ENCODE data around the gene OR5H6.
A peak's percentile ranks its signal among the peaks of the same experiment; 100 is the strongest.

Gene OR5H6

DNA sequence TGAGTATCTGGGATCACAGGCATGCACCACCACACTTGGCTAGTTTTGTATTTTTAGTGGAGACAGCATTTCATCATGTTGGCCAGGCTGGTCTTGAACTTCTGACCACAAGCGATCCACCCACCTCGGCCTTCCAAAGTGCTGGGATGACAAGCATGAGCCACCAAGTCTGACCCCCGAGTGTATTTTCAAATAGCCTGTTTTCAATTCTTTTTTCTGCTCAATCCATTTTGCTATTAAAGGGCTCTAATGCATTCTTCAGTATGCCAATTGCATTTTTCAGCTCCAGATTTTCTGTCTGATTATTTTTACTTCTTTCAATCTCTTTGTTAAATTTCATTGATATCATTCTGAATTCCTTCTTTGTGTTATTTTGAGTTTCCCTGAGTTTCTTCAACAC, 5.8 kb downstream of the OR5H6 start:
- H4K91ac ChIP-seq (ENCODE audit: low read depth, low read length, poor library complexity), result no peak overlapping the region
- no peak overlapping the region for H3K14ac ChIP-seq (ENCODE audit: low read length)
- no peak overlapping the region for H3K4me2 ChIP-seq (ENCODE audit: insufficient read depth, low read length, poor library complexity, severe bottlenecking)
- no peak overlapping the region for H2AK5ac ChIP-seq (ENCODE audit: low read depth, low read length)
- WGBS, 2 donors (ENCODE audit: extremely low coverage in 2 of 2, insufficient read length in 2 of 2, insufficient replicate concordance in 1 of 2), result no CpG with 5 or more reads among the region's 3 CpGs
- H3K27me3 ChIP-seq (ENCODE audit: control insufficient read depth in 3 of 3, insufficient read depth in 3 of 3, low read depth in 1 of 3, low read length in 3 of 3), result no peaks in the 10 kb centered on the region
- no peak overlapping the region for H4K8ac ChIP-seq (ENCODE audit: low read depth, low read length)
- H3K4ac ChIP-seq (ENCODE audit: low read length), result no peak overlapping the region
- H3K4me3 ChIP-seq (ENCODE audit: low read length in 2 of 2), result no peak overlapping the region
- no peak overlapping the region for H2AFZ ChIP-seq (ENCODE audit: low read length)
- no peak overlapping the region for H3K27ac ChIP-seq (replicated peaks; ENCODE audit: low read length)
- no peak overlapping the region for H3K9ac ChIP-seq (ENCODE audit: low read depth, low read length, poor library complexity)
- H3K18ac ChIP-seq (ENCODE audit: low read length), result no peak overlapping the region
- DNase-seq (ENCODE audit: low spot score), result no peak
- H3K4me1 ChIP-seq (ENCODE audit: control insufficient read depth in 2 of 2, insufficient read depth in 1 of 2, low read depth in 1 of 2, low read length in 2 of 2), result no peaks in the 10 kb centered on the region
- no peak overlapping the region for H2BK5ac ChIP-seq (ENCODE audit: low read length)
- H2BK120ac ChIP-seq (ENCODE audit: low read depth, low read length), result no peak overlapping the region
- peak overlapping the region; percentile 41 for H2BK12ac ChIP-seq (ENCODE audit: low read length)
- no peaks in the 10 kb centered on the region for H3K79me1 ChIP-seq (ENCODE audit: low read depth, low read length)
- no peak overlapping the region for H3K23ac ChIP-seq (ENCODE audit: low read depth, low read length, poor library complexity)
- no peaks in the 10 kb centered on the region for H3K36me3 ChIP-seq (replicated peaks in 1 of 2; ENCODE audit: control insufficient read depth in 2 of 2, insufficient read depth in 2 of 2, low read length in 2 of 2)
- H3K9me3 ChIP-seq (replicated peaks in 1 of 2; ENCODE audit: control insufficient read depth in 2 of 2, insufficient read depth in 1 of 2, low read depth in 1 of 2, low read length in 2 of 2), result no peaks in the 10 kb centered on the region
- H2BK15ac ChIP-seq (ENCODE audit: low read length), result no peak overlapping the region

- DNase-seq (ENCODE audit: low spot score), result no peak
- H3K14ac ChIP-seq (ENCODE audit: low read length), result no peak overlapping the region
Observed at GRCh38 chr3:98272126-98272525, 8.1 kb downstream of the OR5H6 start.

GRCh38 chr3:98274914-98275313, 10.9 kb downstream of the OR5H6 start:
- Histone ChIP-seq H2BK15ac (ENCODE audit: low read length) (no peak overlapping the region), H3K9me3 (replicated peaks in 1 of 2; ENCODE audit: control insufficient read depth in 2 of 2, insufficient read depth in 1 of 2, low read depth in 1 of 2, low read length in 2 of 2) (no peaks in the 10 kb centered on the region), H3K4me1 (ENCODE audit: control insufficient read depth in 2 of 2, insufficient read depth in 1 of 2, low read depth in 1 of 2, low read length in 2 of 2) (no peaks in the 10 kb centered on the region), H2BK5ac (ENCODE audit: low read length) (no peak overlapping the region), H3K9ac (ENCODE audit: low read depth, low read length, poor library complexity) (no peak overlapping the region), H3K27ac (replicated peaks; ENCODE audit: low read length) (no peak overlapping the region), H3K4me2 (ENCODE audit: insufficient read depth, low read length, poor library complexity, severe bottlenecking) (no peak overlapping the region), H3K36me3 (replicated peaks in 1 of 2; ENCODE audit: control insufficient read depth in 2 of 2, insufficient read depth in 2 of 2, low read length in 2 of 2) (no peaks in the 10 kb centered on the region), H2AK5ac (ENCODE audit: low read depth, low read length) (no peak overlapping the region), H3K27me3 (ENCODE audit: control insufficient read depth in 3 of 3, insufficient read depth in 3 of 3, low read depth in 1 of 3, low read length in 3 of 3) (no peaks in the 10 kb centered on the region), H2BK120ac (ENCODE audit: low read depth, low read length) (no peak overlapping the region), H4K91ac (ENCODE audit: low read depth, low read length, poor library complexity) (no peak overlapping the region), H3K4ac (ENCODE audit: low read length) (no peak overlapping the region), H4K8ac (ENCODE audit: low read depth, low read length) (no peak overlapping the region), H3K14ac (ENCODE audit: low read length) (no peak overlapping the region), H3K23ac (ENCODE audit: low read depth, low read length, poor library complexity) (no peak overlapping the region), H2AFZ (ENCODE audit: low read length) (no peak overlapping the region), H3K79me1 (ENCODE audit: low read depth, low read length) (no peaks in the 10 kb centered on the region), H2BK12ac (ENCODE audit: low read length) (no peak overlapping the region), H3K4me3 (ENCODE audit: low read length in 2 of 2) (no peak overlapping the region), H3K18ac (ENCODE audit: low read length) (no peak overlapping the region)
- no peak for DNase-seq (ENCODE audit: low spot score)
- WGBS, 2 donors (ENCODE audit: extremely low coverage in 2 of 2, insufficient read length in 2 of 2, insufficient replicate concordance in 1 of 2), result no CpG with 5 or more reads among the region's 3 CpGs

More at GRCh38 chr3:98272126-98272525, 8.1 kb downstream of the OR5H6 start:
- no peak overlapping the region for H3K4me3 ChIP-seq (ENCODE audit: low read length in 2 of 2)
- H3K4me1 ChIP-seq (ENCODE audit: control insufficient read depth in 2 of 2, insufficient read depth in 1 of 2, low read depth in 1 of 2, low read length in 2 of 2), result no peaks in the 10 kb centered on the region
- H2BK120ac ChIP-seq (ENCODE audit: low read depth, low read length), result no peak overlapping the region
- H3K23ac ChIP-seq (ENCODE audit: low read depth, low read length, poor library complexity), result no peak overlapping the region
- no peak overlapping the region for H2AK5ac ChIP-seq (ENCODE audit: low read depth, low read length)
- no CpG with 5 or more reads among the region's 3 CpGs for WGBS, 2 donors (ENCODE audit: extremely low coverage in 2 of 2, insufficient read length in 2 of 2, insufficient replicate concordance in 1 of 2)
- no peaks in the 10 kb centered on the region for H3K36me3 ChIP-seq (replicated peaks in 1 of 2; ENCODE audit: control insufficient read depth in 2 of 2, insufficient read depth in 2 of 2, low read length in 2 of 2)
- no peak overlapping the region for H3K4ac ChIP-seq (ENCODE audit: low read length)
- no peak overlapping the region for H2BK12ac ChIP-seq (ENCODE audit: low read length)
- no peak overlapping the region for H3K4me2 ChIP-seq (ENCODE audit: insufficient read depth, low read length, poor library complexity, severe bottlenecking)
- H4K8ac ChIP-seq (ENCODE audit: low read depth, low read length), result no peak overlapping the region
- H4K91ac ChIP-seq (ENCODE audit: low read depth, low read length, poor library complexity), result no peak overlapping the region
- H3K27ac ChIP-seq (replicated peaks; ENCODE audit: low read length), result no peak overlapping the region
- no peak overlapping the region for H2AFZ ChIP-seq (ENCODE audit: low read length)
- H2BK15ac ChIP-seq (ENCODE audit: low read length), result no peak overlapping the region
- H3K18ac ChIP-seq (ENCODE audit: low read length), result no peak overlapping the region
- no peak overlapping the region for H3K9ac ChIP-seq (ENCODE audit: low read depth, low read length, poor library complexity)
- no peaks in the 10 kb centered on the region for H3K27me3 ChIP-seq (ENCODE audit: control insufficient read depth in 3 of 3, insufficient read depth in 3 of 3, low read depth in 1 of 3, low read length in 3 of 3)
- H2BK5ac ChIP-seq (ENCODE audit: low read length), result no peak overlapping the region
- H3K79me1 ChIP-seq (ENCODE audit: low read depth, low read length), result no peaks in the 10 kb centered on the region
- H3K9me3 ChIP-seq (replicated peaks in 1 of 2; ENCODE audit: control insufficient read depth in 2 of 2, insufficient read depth in 1 of 2, low read depth in 1 of 2, low read length in 2 of 2), result no peaks in the 10 kb centered on the region

- no peaks in the 10 kb centered on the region for H3K79me1 ChIP-seq (ENCODE audit: low read depth, low read length)
- H4K91ac ChIP-seq (ENCODE audit: low read depth, low read length, poor library complexity), result no peak within 1 kb of the TSS
- H3K36me3 ChIP-seq (replicated peaks in 1 of 2; ENCODE audit: control insufficient read depth in 2 of 2, insufficient read depth in 2 of 2, low read length in 2 of 2), result no peaks in the 10 kb centered on the region
- no CpG with 5 or more reads among the region's 2 CpGs for WGBS, 2 donors (ENCODE audit: extremely low coverage in 2 of 2, insufficient read length in 2 of 2, insufficient replicate concordance in 1 of 2)
- no peak within 1 kb of the TSS for H3K18ac ChIP-seq (ENCODE audit: low read length)
- H3K4me3 ChIP-seq (ENCODE audit: low read length in 2 of 2), result no peak within 1 kb of the TSS
- no peak for DNase-seq (ENCODE audit: low spot score)
- no peak within 1 kb of the TSS for H2BK120ac ChIP-seq (ENCODE audit: low read depth, low read length)
- H3K23ac ChIP-seq (ENCODE audit: low read depth, low read length, poor library complexity), result no peak within 1 kb of the TSS
- H2AFZ ChIP-seq (ENCODE audit: low read length), result peak within 1 kb of the TSS; percentile 35
- H3K4me1 ChIP-seq (ENCODE audit: control insufficient read depth in 2 of 2, insufficient read depth in 1 of 2, low read depth in 1 of 2, low read length in 2 of 2), result no peaks in the 10 kb centered on the region
- H3K27ac ChIP-seq (replicated peaks; ENCODE audit: low read length), result no peak within 1 kb of the TSS
- no peak within 1 kb of the TSS for H2BK12ac ChIP-seq (ENCODE audit: low read length)
- no peak within 1 kb of the TSS for H4K8ac ChIP-seq (ENCODE audit: low read depth, low read length)
- H3K9ac ChIP-seq (ENCODE audit: low read depth, low read length, poor library complexity), result no peak within 1 kb of the TSS
- H3K9me3 ChIP-seq (replicated peaks in 1 of 2; ENCODE audit: control insufficient read depth in 2 of 2, insufficient read depth in 1 of 2, low read depth in 1 of 2, low read length in 2 of 2), result no peaks in the 10 kb centered on the region
- no peak within 1 kb of the TSS for H3K4ac ChIP-seq (ENCODE audit: low read length)
- H2BK15ac ChIP-seq (ENCODE audit: low read length), result no peak within 1 kb of the TSS
- H2AK5ac ChIP-seq (ENCODE audit: low read depth, low read length), result no peak within 1 kb of the TSS
- no peak within 1 kb of the TSS for H2BK5ac ChIP-seq (ENCODE audit: low read length)
- H3K14ac ChIP-seq (ENCODE audit: low read length), result no peak within 1 kb of the TSS
- H3K4me2 ChIP-seq (ENCODE audit: insufficient read depth, low read length, poor library complexity, severe bottlenecking), result no peak within 1 kb of the TSS
- no peaks in the 10 kb centered on the region for H3K27me3 ChIP-seq (ENCODE audit: control insufficient read depth in 3 of 3, insufficient read depth in 3 of 3, low read depth in 1 of 3, low read length in 3 of 3)
Observed at GRCh38 chr3:98282205-98282604, 18.2 kb downstream of the OR5H6 start, which contains the start of gene OR5H2. OR5H2 (plus strand) TSS chr3:98282505; CDS start chr3:98282903, 398 bp downstream.
